Neural cell (in vitro differentiated cells): ENCODE results near the gene SFTPD. TPM values are rescaled to one million over a fixed set of nuclear protein-coding genes. Genes with fewer than 3 reads are reported as not detected.

Experiments
- H2AFZ ChIP-seq: fragments of 200-600, 300-800 bp; sonication (generic), shearing (Covaris generic); 2 replicates; pipeline ENCODE4 v1.6.0; 2014; ENCODE audit warnings: low read depth, mild to moderate bottlenecking, antibody characterized with exemption, low read length, moderate library complexity
- H3F3A ChIP-seq: fragments of 200-600 bp; shearing (Covaris generic); 2 replicates; pipeline ENCODE4 v1.6.1; 2016; ENCODE audit warnings: mild to moderate bottlenecking, moderate library complexity, mixed read lengths, antibody characterized with exemption, low read length; ENCODE audit not compliant: insufficient read depth, poor library complexity, severe bottlenecking
- H3K27ac ChIP-seq: fragments of 200-600, 300-800 bp; sonication (generic), shearing (Covaris generic); 2 replicates; pipeline ENCODE4 v1.5.1; 2014; ENCODE audit warnings: mild to moderate bottlenecking, low read length, moderate library complexity
- H3K27me3 ChIP-seq: fragments of 300-800, 200-600 bp; sonication (generic), shearing (Covaris generic); 2 replicates; pipeline ENCODE4 v1.6.0; 2014; ENCODE audit warnings: mild to moderate bottlenecking, low read depth, low read length, moderate library complexity; ENCODE audit not compliant: insufficient read depth
- H3K36me3 ChIP-seq: fragments of 300-800, 200-600 bp; sonication (generic), shearing (Covaris generic); 2 replicates; pipeline ENCODE4 v1.5.1; 2014; ENCODE audit warnings: mild to moderate bottlenecking, antibody characterized with exemption, low read length, moderate library complexity; ENCODE audit not compliant: insufficient read depth
- H3K4me2 ChIP-seq: fragments of 300-800, 200-600 bp; sonication (generic), shearing (Covaris generic); 2 replicates; pipeline ENCODE4 v1.6.0; 2014; ENCODE audit warnings: mild to moderate bottlenecking, low read length
- H3K4me3 ChIP-seq: fragments of 300-800, 200-600 bp; sonication (generic), shearing (Covaris generic); 2 replicates; pipeline ENCODE4 v1.5.1; 2014; ENCODE audit warnings: mild to moderate bottlenecking, low read length, moderate library complexity
- H3K79me2 ChIP-seq: fragments of 200-600 bp; shearing (Covaris generic); replicated peaks from 2 replicates; pipeline ENCODE4 v1.6.0; 2014; ENCODE audit warnings: mild to moderate bottlenecking, low read length, moderate library complexity; ENCODE audit not compliant: insufficient read depth
- H3K9ac ChIP-seq: fragments of 300-800, 200-600 bp; sonication (generic), shearing (Covaris generic); 2 replicates; pipeline ENCODE4 v1.6.1; 2016; ENCODE audit warnings: mild to moderate bottlenecking, low read length, mixed read lengths
- H3K9me2 ChIP-seq: fragments of 200-600 bp; shearing (Covaris generic); 2 replicates; pipeline ENCODE4 v1.6.1; 2016; ENCODE audit warnings: mild to moderate bottlenecking, low read length, mixed read lengths; ENCODE audit not compliant: insufficient read depth
- H3K9me3 ChIP-seq: fragments of 200-600, 300-800 bp; sonication (generic), shearing (Covaris generic); 2 replicates; pipeline ENCODE4 v1.6.1; 2016; ENCODE audit warnings: mild to moderate bottlenecking, mixed run types, low read length, moderate library complexity, mixed read lengths
- H4K20me1 ChIP-seq: fragments of 200-600 bp; shearing (Covaris generic); 2 replicates; pipeline ENCODE4 v1.6.1; 2016; ENCODE audit warnings: mild to moderate bottlenecking, mixed run types; ENCODE audit not compliant: insufficient read depth
- EP300 ChIP-seq: fragments of 450-650 bp; conservative IDR thresholded peaks from 2 replicates; pipeline ENCODE4 v1.6.1; 2014; ENCODE audit warnings: antibody characterized with exemption, mild to moderate bottlenecking, moderate library complexity; ENCODE audit not compliant: poor library complexity, severe bottlenecking
- EZH2 ChIP-seq: fragments of 200-600, 300-800 bp; shearing (Covaris generic), sonication (generic); IDR thresholded peaks from 2 replicates; pipeline ENCODE4 v1.6.1; 2014; ENCODE audit warnings: antibody characterized with exemption, low read length, borderline replicate concordance, mild to moderate bottlenecking; ENCODE audit not compliant: insufficient read depth, poor library complexity, severe bottlenecking
- MXI1 ChIP-seq: fragments of 450-650 bp; conservative IDR thresholded peaks from 2 replicates; pipeline ENCODE4 v1.6.1; 2014; ENCODE audit warnings: antibody characterized with exemption, mild to moderate bottlenecking; ENCODE audit not compliant: poor library complexity, severe bottlenecking
- POLR2AphosphoS5 ChIP-seq: IDR thresholded peaks from 2 replicates; pipeline ENCODE4 v1.6.1; 2012
- RAD21 ChIP-seq: fragments of 450-650 bp; conservative IDR thresholded peaks from 2 replicates; pipeline ENCODE4 v1.6.1; 2014; ENCODE audit warnings: antibody characterized with exemption, mild to moderate bottlenecking, moderate library complexity
- REST ChIP-seq: IDR thresholded peaks from 2 replicates; pipeline ENCODE4 v1.6.1; 2012; ENCODE audit warnings: borderline replicate concordance
- SMC3 ChIP-seq: fragments of 450-650 bp; conservative IDR thresholded peaks from 2 replicates; pipeline ENCODE4 v1.6.1; 2014; ENCODE audit warnings: antibody characterized with exemption, mild to moderate bottlenecking, moderate library complexity; ENCODE audit not compliant: poor library complexity
- TAF1 ChIP-seq: IDR thresholded peaks from 2 replicates; pipeline ENCODE4 v1.6.1; 2012; ENCODE audit warnings: low read depth
- polyA plus RNA-seq: library from polyadenylated mRNA; depleted of rRNA; stranded (reverse); fragments of >200 nt; gene quantifications from 2 replicates; pipeline ENCODE4 v1.2.3, GENCODE V29; 2014
- TF ChIP-seq, protein P1 (sequence below): fragments of 450-650 bp; IDR thresholded peaks from 2 replicates; pipeline ENCODE4 v1.5.1; 2014; ENCODE audit warnings: antibody characterized with exemption, mild to moderate bottlenecking, moderate library complexity; ENCODE audit not compliant: poor library complexity, severe bottlenecking

Gene SFTPD
- polyA plus RNA-seq, 1 donor from 2014 or later = 0.51 TPM

DNA sequence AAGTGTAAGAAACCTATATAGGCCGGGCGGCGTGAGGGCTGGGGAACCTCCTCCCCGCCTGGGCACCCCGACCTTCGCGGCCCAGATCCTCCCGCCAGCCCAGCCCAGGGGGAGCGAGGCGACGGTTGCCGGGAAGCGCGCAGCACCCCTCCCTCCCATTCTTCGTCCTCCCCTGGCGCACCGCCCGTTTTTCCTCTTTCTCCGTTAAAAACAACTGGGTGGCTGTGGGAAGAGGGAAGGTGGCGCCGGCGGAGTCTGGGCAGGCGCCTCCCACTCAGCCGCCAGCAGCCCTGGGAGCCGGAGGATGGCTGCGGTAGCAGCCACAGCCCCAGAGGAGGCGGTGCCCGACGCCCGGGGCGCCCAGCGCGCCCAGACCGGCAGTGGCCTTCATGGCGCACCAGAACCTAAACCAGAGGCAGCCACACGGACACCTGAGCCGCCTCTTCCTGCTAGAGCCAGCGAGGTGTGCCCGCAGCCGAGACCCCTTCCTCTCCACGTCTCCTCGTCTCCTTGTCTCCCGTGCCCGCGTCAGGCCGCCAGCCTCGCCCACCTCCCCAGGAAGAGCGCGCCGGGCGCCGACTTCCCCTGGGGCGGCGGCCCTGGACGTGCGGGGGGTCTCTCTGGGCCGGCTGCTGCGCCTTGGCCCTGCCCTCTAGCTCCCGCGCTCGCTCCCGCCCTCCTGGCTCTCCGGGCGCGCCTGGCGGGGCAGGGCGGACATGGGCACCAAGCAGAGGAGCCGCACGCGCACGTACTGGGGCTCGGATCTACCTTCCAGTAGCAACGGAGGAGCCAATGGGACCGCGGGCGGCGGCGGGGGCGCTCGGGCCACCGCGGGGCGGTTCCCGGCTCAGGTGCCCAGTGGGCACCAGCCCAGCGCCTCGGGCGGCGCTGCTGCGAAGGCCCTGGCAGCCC lies 32.8 kb upstream of the SFTPD start (continued):
- TF ChIP-seq SMC3 = no peak

DNA sequence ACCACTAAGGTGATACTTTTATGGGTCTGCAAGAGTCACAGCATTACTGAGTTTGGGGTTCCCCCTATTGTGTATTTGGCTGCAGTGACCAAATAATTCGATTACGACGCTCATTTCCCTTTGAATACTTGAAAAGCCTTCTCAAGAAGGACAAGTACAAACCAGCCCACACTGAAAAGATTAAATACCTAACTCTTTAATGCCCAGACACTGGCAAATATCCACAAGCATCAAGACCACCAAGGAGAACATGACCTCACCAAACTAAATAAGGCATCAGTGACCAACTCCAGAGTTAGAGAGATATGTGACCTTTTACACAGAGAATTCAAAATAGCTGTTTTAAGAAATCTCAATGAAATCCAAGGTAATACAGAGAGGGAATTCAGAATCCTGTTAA lies 31.8 kb upstream of the SFTPD start:
- Histone ChIP-seq H3K9ac (no peak overlapping the region), H3F3A (no peaks in the 10 kb centered on the region), H3K4me2 (peak overlapping the region; percentile 44), H3K4me3 (no peak overlapping the region), H3K9me3 (no peaks in the 10 kb centered on the region), H3K9me2 (no peaks in the 10 kb centered on the region), H3K27me3 (peaks cover 29% of the 10 kb centered on the region), H3K27ac (no peak overlapping the region), H3K79me2 (no peaks in the 10 kb centered on the region), H4K20me1 (no peaks in the 10 kb centered on the region), H2AFZ (no peak overlapping the region), H3K36me3 (no peaks in the 10 kb centered on the region)
- no peak for TF ChIP-seq SMC3
- TF ChIP-seq, protein P1, sequence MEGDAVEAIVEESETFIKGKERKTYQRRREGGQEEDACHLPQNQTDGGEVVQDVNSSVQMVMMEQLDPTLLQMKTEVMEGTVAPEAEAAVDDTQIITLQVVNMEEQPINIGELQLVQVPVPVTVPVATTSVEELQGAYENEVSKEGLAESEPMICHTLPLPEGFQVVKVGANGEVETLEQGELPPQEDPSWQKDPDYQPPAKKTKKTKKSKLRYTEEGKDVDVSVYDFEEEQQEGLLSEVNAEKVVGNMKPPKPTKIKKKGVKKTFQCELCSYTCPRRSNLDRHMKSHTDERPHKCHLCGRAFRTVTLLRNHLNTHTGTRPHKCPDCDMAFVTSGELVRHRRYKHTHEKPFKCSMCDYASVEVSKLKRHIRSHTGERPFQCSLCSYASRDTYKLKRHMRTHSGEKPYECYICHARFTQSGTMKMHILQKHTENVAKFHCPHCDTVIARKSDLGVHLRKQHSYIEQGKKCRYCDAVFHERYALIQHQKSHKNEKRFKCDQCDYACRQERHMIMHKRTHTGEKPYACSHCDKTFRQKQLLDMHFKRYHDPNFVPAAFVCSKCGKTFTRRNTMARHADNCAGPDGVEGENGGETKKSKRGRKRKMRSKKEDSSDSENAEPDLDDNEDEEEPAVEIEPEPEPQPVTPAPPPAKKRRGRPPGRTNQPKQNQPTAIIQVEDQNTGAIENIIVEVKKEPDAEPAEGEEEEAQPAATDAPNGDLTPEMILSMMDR = no peak

DNA sequence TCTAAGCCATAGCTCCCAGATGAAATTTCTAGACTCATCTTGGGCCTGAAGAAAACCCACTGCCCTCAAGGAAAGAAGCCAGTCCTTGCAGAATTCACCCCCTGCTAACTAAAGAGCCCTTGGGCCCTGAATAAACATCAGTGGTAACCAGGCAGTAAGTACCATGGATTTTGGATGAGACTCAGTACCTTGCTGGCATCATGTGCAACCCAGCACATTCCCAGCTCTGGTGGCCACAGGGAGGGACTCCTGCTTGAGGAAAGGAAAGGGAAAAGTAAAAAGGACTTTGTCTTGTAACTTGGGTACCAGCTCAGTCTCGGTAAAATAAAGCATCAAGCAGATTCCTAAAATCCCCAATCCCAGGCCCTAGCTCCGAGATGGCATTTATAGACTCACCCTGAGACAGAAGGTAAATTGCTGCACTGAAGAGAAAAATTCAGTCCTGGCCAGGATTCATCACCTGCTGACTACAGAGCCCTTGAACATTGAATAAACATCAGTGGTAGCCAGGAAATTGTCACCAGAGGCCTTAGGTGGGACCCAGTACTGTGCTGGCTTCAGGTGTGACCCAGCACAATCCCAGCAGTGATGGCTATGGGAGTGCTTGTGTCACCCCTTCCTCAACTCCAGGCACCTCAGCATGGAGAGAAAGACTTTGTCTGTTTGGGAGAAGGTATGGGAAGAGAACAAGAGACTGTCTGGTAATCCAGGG lies 31.2 kb upstream of the SFTPD start:
- Histone ChIP-seq H3K27ac (no peak overlapping the region), H3K9me3 (no peaks in the 10 kb centered on the region)
- TF ChIP-seq EZH2 = no peak
- TF ChIP-seq EP300 = no peak
- TF ChIP-seq REST = no peak
- no peak for TF ChIP-seq POLR2AphosphoS5
- no peak for TF ChIP-seq MXI1
- TF ChIP-seq TAF1 = no peak
- TF ChIP-seq RAD21 = no peak
- TF ChIP-seq SMC3 = no peak
- TF ChIP-seq, protein P1 = no peak

More for the DNA sequence above, 31.2 kb upstream of the SFTPD start:
- H3K4me2 ChIP-seq = no peak overlapping the region
- H4K20me1 ChIP-seq = no peaks in the 10 kb centered on the region
- H3K27me3 ChIP-seq = peaks cover 29% of the 10 kb centered on the region
- no peaks in the 10 kb centered on the region for H3K9me2 ChIP-seq
- no peak overlapping the region for H3K9ac ChIP-seq
- H3K4me3 ChIP-seq = no peak overlapping the region
- H3K79me2 ChIP-seq = no peaks in the 10 kb centered on the region
- no peaks in the 10 kb centered on the region for H3K36me3 ChIP-seq
- no peaks in the 10 kb centered on the region for H3F3A ChIP-seq
- H2AFZ ChIP-seq = no peak overlapping the region
